IPS-18c (cell line): ENCODE results near the gene MYO9B.
"Not testable (repeated sequence)": the region's sequence is repeated elsewhere in the genome, so short reads cannot be mapped to it uniquely, and the experiment has no call there.

Experiments used
- H3K4me3 ChIP-seq: 2 replicates; pipeline ENCODE4 v1.7.0; 2013; ENCODE audit warnings: low read depth, mild to moderate bottlenecking, low read length, moderate library complexity; ENCODE audit not compliant: insufficient read depth
- H3K9me3 ChIP-seq: one replicate; pipeline ENCODE4 v1.6.1; 2013; ENCODE audit warnings: mild to moderate bottlenecking, low read length, moderate library complexity; ENCODE audit not compliant: control insufficient read depth, insufficient read depth

Gene MYO9B

GRCh38 chr19:17078036-17078919 is 2.7 kb downstream of the MYO9B start:
- Histone ChIP-seq H3K9me3 (no peaks in the 10 kb centered on the region), H3K4me3 (no peak overlapping the region)

GRCh38 chr19:17078920-17079709 is 3.5 kb downstream of the MYO9B start:
- Histone ChIP-seq H3K9me3 (no peaks in the 10 kb centered on the region), H3K4me3 (no peak overlapping the region)

- H3K4me3 ChIP-seq: no peak overlapping the region
- H3K9me3 ChIP-seq: no peaks in the 10 kb centered on the region
Measured at GRCh38 chr19:17079710-17080439, 4.3 kb downstream of the MYO9B start.

DNA sequence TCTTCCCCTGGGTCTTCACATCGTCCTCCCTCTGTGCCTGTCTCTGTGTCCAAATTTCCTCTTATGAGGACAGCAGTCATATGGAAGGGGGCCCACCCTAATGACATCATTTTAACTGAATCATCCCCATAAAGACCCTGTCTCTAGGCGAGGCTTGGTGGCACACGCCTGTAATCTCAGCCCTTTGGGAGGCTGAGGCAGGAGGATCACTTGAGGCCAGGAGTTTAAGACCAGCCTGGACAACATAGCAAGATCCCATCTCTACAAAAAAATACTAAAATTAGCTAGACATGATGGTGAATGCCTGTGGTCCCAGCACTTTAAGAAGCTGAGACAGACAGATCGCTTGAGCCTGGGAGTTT is 4.8 kb downstream of the MYO9B start:
- Histone ChIP-seq H3K9me3 (no peaks in the 10 kb centered on the region), H3K4me3 (no peak overlapping the region)

GRCh38 chr19:17081672-17082630 is 6.4 kb downstream of the MYO9B start:
- Histone ChIP-seq H3K9me3 (peaks cover 4% of the 10 kb centered on the region), H3K4me3 (no peak overlapping the region)

- H3K4me3 ChIP-seq: no peak overlapping the region
Measured at GRCh38 chr19:17086120-17086519, 10.5 kb downstream of the MYO9B start.

GRCh38 chr19:17086834-17087233 is 11.3 kb downstream of the MYO9B start:
- peaks cover 4% of the 10 kb centered on the region for H3K9me3 ChIP-seq
- no peak overlapping the region for H3K4me3 ChIP-seq

More at GRCh38 chr19:17086120-17086519, 10.5 kb downstream of the MYO9B start:
- peaks cover 4% of the 10 kb centered on the region for H3K9me3 ChIP-seq

DNA sequence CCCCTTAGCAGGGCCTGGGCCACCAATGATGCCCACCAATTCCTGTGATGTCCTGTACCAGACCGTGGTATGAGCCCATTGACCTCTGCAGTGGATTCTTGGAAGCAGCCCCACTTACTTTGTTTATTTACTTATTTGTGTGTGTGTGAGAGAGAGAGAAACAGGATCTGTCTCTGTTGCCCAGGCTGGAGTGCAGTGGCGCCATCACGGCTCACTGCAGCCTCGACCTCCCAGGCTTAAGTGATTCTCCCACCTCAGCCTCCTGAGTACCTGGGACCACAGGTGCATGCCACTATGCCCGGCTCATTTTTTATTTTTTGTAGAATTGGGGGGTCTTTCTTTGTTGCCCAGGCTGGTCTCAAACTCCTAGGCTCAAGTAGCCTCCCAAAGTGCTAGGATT is 13.0 kb downstream of the MYO9B start:
- H3K4me3 ChIP-seq: no peak overlapping the region
- peaks cover 4% of the 10 kb centered on the region for H3K9me3 ChIP-seq

GRCh38 chr19:17090583-17090982 is 15.0 kb downstream of the MYO9B start:
- H3K4me3 ChIP-seq: no peak overlapping the region
- H3K9me3 ChIP-seq: peaks cover 4% of the 10 kb centered on the region

GRCh38 chr19:17091758-17092333 is 16.3 kb downstream of the MYO9B start:
- Histone ChIP-seq H3K4me3 (no peak overlapping the region), H3K9me3 (no peaks in the 10 kb centered on the region)

DNA sequence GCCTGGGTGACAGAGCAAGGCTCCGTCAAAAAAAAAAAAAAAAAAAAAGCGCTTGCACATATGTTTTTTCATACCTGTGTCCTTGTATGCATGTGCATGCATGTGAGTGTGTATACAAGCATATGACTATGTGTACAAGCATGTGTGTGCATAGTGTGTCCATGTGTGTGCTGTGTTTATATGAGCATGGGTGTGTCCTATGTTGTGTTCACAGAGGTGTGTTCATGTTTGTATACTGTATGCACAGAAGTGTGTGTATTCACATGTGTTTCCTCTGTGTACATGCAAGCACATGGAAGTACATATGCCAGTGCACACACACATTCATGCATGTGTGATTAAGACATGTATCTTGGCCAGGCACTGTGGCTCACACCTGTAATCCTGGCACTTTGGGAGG is 17.1 kb downstream of the MYO9B start:
- Histone ChIP-seq H3K4me3 (no peak overlapping the region), H3K9me3 (no peaks in the 10 kb centered on the region)

DNA sequence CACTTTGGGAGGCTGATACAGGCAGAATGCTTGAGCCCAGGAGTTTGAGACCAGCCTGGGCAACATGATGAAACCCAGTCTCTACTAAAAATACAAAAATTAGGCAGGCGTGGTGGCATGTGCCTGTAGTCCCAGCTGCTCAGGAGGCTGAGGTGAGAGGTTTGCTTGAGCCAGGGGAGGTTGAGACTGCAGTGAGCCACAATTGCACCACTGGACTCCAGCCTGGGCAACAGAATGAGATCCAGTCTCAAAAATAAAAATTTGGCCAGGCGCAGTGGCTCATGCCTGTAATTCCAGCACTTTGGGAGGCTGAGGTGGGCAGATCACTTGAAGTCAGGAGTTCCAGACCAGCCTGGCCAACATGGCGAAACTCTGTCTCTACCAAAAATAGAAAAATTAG is 19.1 kb downstream of the MYO9B start:
- H3K4me3 ChIP-seq, H3K9me3 ChIP-seq: not testable (repeated sequence)

DNA sequence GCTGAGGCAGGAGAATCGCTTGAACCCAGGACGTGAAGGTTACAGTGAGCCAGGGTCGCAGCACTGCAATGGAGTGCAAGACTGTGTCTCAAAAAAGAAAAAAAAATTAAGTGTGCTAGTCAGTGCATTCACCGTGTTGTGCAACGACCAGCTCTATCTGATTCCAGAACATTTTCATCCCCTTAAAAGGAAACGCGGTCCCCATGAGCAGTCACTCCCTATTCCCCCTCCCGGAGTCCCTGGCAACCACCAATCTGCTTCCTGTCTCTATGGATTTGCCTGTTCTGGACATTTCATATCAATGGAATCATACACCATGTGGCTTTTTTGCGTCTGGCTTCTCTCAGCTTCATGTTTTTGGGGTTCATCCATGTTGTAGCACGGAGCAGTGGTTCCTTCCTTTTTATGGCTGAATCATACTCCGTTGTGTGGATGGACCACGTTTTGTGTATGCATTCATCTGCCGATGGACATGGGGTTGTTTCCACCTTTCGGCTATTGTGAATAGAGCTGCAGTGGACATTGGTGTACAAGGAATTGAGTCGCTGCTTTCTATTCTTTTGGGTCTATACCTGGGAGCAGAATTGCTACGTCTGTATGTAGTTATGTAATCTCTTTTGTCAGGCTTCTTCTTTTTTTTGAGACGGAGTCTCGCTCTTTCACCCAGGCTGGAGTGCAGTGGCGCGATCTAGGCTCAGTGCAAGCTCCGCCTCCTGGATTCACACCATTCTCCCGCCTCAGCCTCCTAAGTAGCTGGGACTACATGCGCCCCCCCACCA is 19.8 kb downstream of the MYO9B start:
- no peaks in the 10 kb centered on the region for H3K9me3 ChIP-seq
- no peak overlapping the region for H3K4me3 ChIP-seq

- H3K9me3 ChIP-seq: no peaks in the 10 kb centered on the region
- no peak overlapping the region for H3K4me3 ChIP-seq
Measured at GRCh38 chr19:17097593-17098126, 22.1 kb downstream of the MYO9B start.

DNA sequence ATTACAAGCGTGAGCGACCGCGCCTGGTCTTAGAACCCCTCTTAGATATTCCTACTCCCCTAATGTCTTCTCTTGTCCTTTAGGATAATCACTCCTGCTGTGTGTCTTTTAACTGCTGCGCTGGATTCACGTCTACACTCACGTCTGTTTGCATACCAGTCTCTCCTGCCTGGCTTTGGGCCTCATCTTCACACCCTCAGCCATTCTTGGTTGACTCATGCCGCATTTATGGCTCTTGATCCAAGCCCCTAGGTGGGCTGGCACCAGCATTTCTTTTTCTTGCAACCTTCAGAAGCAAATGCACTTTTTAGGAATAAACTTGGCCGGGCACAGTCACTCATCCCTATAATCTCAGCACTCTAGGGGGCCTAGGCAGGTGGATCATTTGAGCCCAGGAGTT is 22.7 kb downstream of the MYO9B start:
- Histone ChIP-seq H3K4me3 (no peak overlapping the region), H3K9me3 (no peaks in the 10 kb centered on the region)
